NOMO-1 treated with DMSO at 0.1 percent for 48 hours (cell line): ENCODE data around the gene MCM7.
A peak's percentile ranks its signal among the peaks of the same experiment; 100 is the strongest.

Source experiments
- DNase-seq: peaks from one replicate; lab custom pipeline; 2025; ENCODE audit not compliant: unreplicated experiment; lab: John Stamatoyannopoulos, UW

MCM7 gene

DNA sequence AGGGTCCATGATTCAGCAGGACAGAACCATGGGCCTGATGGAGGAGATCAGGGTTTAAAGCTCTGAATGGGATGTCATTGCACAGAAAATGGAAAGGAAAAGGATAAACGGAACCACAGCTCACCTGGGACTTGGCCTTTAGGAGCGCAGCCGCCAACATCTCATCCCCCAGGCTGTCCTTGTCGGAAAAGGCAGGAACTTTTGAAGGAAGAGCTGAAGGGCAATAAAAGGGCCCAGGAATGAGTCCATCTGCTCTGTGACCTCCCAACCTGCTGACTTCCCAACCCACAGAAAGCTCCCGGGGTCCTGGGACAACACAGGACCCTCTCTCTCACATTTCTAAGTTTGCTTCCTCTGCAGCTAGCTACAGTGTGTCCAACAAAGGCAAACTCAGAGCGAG lies 25.8 kb downstream of the MCM7 start:
- DNase-seq, result no peak

DNA sequence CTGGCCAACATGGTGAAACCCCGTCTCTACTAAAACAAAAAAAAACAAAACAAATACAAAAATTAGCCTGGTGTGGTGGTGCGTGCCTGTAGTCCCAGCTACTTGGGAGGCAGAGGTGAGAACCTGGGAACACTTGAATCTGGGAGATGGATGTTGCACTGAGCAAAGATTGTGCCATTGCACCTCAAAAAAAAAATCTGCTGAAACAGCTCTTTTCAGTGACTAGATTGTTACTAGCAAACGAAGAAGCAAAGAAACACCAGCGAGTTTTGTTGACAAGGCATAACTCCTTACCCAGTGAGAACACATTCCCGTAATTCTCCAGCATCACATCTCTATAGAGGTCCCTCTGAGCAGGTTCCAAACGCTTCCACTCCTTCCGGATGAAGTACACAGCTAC lies 26.4 kb downstream of the MCM7 start:
- no peak for DNase-seq

DNA sequence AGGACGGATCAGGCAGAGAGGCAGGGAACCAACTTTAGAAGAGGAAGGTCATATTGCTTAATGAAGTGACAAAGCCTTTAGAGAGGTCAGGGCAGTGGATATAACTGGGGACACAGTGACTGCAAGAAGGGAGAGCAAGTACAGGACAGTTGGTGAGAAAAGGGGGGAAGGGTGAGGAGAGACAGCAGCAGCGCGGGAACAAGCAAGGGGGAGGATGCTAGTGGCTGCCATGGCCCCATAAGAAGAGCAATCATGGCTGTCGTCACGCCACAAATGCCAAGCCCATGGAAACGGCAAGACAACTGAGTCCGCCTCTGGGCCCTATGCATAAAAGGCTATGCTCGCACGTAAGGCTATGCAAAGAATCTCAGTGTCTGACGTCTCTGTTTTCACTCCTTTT lies 28.7 kb downstream of the MCM7 start:
- DNase-seq, result no peak

DNA sequence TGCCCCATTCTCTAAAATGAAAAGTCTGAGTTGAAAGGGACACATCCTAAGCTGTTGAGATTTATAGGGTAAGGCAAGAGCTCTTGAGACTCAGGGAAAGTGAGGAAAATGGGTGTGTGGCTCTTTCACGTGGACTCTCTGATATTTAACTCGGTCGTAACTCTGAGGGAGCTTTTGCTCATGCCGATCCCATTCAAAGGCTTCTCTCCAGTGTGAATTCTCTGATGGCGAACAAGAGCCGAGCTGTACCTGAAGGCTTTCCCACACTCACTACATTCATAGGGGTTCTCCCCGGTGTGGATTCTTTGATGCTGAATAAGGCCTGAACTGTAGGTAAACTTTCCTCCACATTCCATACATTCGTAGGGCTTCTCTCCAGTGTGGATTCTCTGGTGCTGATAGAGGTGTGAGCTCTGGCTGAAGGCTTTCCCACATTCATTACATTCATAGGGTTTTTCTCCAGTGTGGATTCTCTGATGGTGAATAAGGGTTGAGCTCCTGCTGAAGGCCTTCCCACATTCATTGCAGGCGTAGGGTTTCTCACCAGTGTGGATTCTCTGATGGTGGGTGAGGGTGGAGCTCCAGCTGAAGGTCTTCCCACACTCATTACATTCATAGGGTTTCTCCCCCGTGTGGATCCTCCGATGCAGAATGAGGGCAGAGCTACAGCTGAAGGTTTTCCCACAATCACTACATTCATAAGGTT lies 30.0 kb downstream of the MCM7 start:
- no peak for DNase-seq

DNA sequence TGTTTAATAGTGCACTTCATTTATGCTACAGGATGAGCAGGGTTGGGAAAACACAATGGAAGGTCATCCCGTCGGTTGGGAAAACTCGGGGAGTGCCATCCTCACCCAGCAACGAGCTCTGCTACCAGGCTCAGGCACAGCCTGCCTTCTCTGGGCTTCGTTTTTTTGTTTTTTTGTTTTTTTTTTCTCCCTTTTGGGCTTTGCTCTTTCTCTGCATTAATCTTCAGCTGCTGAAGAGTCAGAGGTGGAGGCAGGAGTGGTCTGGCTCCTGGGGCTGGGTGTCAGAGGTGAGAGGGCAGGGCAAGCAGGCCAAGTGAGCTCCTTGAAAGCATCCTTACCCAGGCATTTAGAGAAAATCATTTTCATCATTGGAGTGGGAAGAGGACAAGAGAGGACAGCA lies 31.2 kb downstream of the MCM7 start:
- no peak for DNase-seq

DNA sequence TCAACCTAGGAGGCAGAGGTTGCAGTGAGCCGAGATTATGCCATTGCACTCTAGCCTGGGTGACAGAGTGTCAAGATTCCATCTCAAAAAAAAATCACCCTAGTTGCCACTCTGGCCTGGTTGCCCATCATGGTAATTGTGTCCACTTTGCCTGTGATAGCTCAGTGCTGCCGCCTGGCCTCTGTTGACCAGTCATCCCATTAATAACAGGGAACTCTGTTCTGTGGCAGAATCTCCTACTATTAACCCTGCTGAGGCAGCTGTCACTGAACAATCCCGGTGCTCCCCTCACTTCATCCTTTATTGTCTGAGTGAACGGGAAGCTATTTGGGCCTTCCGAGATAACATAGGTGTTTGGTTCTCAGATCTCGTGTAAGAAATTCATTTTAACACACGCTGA lies 34.2 kb downstream of the MCM7 start:
- no peak for DNase-seq

DNA sequence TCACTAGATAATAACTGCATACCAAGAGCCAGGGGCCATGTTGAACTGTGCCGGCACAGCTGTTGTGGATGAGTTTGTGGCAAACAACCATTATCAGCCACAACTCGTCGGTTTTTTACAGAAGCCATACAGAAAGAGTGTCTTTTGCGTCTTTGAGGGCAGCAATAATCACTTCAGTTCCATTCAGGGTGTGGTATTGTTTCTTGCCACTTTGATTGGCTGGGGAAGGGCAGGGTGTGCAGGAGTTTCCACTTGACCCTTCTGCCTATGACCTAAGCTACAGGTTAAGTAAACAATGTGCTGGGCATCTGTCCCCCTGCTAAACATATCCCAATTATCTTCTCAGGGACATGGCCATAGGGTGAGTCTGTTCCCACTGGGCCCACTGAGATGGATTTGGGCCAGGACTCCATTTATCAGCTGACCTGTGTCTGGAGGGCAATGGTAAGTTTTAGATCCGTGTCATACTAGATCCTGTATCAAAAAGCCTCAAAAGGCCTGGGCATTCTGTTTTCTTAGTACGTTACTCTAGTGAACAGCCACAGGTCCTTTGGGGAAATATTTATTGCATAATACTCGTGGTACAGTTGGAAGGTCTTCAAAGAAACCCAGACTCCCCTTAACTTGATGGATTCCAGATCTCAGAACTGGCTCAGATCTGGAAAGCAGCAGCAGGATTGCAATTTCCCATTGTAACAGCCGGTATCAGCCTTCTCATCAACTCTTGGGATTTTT lies 35.6 kb downstream of the MCM7 start:
- no peak for DNase-seq

DNA sequence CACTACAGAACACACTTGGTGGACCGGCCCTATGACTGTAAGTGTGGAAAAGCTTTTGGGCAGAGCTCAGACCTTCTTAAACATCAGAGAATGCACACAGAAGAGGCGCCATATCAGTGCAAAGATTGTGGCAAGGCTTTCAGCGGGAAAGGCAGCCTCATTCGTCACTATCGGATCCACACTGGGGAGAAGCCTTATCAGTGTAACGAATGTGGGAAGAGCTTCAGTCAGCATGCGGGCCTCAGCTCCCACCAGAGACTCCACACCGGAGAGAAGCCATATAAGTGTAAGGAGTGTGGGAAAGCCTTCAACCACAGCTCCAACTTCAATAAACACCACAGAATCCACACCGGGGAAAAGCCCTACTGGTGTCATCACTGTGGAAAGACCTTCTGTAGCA lies 37.0 kb downstream of the MCM7 start:
- no peak for DNase-seq

DNA sequence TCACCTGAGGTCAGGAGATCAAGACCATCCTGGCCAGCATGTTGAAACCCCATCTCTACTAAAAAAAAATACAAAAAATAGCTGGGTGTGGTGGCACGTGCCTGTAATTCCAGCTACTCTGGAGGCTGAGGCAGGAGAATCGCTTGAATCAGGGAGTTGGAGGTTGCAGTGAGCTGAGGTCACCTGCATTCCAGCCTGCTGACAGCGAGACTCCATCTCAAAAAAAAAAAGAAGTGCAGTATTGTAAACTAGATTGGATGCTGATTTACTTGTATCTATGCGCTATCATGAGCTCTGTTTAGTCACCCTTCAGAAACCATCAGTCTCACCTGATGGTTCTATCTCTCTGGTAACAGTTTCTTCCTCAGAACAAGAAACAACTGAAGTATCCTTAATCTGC lies 37.8 kb downstream of the MCM7 start:
- no peak for DNase-seq

DNA sequence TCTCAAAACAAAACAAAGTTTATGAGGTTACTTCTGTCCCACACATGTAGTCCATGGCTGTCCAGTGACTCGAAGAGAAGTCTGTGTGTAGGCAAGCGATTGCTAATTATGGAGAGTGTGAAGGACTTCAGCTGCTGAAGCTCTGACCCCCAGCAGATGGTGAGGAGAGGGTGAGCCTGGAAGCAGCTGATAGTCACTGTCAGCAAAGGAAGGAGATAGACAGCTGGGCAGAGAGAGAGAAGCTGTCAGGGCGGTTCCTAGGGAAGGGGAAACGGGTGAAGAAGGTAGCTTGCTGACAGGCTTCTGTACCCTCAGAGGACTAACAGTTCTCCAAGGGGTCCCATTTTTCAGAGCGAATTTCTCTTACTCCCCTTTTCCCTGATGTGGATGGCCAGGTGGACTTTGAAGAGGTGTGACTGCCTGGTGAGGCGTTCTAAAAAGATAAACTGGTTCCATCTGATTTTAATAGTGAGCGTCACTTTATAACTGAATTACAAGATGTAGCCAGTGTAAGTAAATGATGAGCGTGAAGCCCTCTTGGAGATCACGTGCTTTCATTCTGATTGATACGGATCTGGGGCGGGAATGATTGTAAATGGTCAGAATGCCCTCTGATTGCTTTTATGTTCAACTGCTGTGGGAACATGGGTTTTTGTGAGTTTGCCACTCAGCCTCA lies 39.5 kb downstream of the MCM7 start:
- DNase-seq, result no peak

DNA sequence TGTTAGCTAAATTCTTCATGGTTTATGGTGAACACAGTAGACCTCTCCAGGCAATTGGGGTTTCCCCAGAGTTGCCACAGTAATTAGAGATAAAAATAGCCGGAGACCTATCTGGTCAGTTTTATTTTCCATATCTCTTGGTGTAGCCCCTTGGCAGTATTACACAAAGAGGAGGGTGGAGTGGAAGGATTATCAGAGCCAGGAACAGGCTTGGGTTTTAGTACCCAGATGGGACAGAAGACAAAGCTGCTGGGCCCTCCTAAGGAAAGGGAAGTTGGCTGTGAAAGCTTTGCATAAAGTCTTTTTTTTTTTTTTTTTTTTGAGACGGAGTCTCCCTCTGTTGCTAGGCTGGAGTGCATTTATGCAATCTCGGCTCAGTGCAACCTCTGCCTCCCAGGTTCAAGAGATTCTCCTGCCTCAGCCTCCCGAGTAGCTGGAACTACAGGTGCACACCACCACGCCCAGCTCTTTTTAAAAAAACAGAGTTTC lies 41.9 kb downstream of the MCM7 start:
- no peak for DNase-seq

DNA sequence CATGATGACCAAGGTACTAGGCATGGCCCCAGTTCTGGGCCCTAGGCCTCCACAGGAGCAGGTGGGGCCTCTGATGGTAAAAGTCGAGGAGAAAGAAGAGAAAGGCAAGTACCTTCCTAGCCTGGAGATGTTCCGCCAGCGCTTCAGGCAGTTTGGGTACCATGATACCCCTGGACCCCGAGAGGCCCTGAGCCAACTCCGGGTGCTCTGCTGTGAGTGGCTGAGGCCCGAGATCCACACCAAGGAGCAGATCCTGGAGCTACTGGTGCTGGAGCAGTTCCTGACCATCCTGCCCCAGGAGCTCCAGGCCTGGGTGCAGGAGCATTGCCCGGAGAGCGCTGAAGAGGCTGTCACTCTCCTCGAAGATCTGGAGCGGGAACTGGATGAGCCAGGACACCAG lies 44.2 kb downstream of the MCM7 start:
- no peak for DNase-seq

DNA sequence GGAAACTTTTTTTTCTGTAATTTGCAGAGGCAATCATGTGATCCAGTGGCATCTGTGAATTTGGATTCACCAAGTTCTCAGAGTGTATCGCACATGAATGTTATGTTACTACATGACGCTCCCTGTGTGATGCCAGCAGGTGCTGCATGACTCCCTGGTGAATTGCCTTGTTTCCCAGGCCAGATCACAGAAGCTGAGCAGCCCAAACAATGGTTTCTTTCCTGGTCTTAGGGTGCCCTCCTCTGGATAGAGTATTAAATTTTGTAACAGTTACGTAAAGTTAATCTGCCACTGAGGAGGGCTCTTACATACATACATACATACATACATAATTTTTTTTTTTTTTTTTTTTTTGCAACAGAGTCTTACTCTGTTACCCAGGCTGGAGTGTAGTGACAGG lies 48.0 kb downstream of the MCM7 start:
- DNase-seq, result peak; percentile 82

DNA sequence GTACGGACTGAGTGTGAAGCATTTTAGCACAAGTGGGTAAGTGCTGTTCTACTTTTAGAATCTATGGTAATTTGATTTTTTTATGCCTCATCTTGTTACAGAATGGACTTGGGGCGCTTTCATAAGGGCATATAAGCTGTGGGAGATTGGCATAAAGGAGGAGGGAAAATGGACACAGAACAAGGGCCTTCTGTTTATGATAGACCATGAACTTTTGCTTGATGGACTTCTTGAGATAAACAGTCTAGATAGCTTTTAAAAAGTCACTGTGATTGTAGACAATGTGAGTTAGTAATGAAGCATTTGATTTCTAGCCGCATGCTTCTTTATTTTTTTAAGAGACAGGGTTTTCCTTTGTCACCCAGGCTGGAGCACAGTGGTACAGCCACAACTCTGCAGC lies 49.6 kb downstream of the MCM7 start:
- no peak for DNase-seq

DNA sequence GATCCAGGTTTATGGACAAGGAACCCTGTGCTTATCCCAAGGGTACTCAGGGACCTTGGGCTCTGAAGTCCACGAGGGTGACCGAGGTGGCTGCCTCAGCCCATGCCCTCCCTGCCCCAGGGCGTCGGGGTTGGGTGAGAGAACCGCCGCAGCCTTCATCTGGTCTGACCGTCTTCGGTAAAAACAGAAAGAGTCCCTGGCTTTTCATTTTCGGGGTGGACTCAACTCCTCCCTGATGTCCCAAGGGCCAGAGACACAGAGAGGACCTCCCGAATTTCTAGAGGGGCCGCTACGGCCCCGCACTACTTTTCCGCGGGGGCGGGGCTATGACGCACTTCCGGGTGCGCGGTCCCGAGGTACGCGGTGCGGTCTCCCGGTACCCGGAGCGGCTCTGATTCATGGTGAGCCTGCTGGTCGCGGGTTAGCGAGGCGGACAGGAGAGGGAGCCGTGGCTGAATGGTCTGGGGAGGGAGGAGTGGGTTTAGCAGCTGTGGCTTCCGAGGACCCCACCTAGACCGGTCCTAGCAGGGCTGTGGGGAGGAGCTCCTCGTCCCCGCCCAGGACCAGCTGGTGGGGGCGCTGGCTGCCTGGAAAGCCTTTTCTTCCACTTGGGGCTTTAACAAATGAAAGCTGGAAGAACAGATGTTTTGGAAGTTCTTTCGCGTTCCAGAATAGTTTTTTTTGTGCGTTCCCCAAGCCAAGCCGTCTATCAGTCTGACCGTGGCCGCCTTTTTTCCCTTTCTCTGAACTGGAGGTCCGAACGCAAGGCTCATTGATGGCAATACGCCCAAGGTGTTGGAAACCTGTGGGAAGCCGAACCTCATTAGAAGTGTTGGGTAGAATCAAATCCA lies 51.5 kb downstream of the MCM7 start, which contains the start of gene ZSCAN21:
Gene ZSCAN21 (plus strand): TSS at position 334 of the 851 bp plus-strand sequence. CDS start 7,233 bp downstream, outside the sequence.
- peak; percentile 69 for DNase-seq

DNA sequence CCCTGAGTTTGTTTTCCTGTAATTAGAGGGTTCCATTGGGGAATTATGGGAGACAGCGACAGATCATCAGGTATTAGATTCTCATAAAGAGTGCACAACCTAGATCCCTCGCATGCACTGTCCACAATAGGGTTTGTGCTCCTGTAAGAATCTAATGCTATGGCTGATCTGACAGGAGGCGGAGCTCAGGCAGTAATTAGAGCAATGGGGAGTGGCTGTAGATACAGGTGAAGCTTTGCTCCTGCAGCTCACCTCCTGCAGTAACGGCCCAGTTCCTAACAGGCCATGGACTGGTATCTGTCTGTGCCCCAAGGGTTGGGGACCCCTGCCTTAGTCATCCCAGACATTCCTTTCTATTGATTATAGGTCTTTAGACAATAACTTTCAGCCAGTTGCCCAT lies 52.5 kb downstream of the MCM7 start:
- no peak for DNase-seq

DNA sequence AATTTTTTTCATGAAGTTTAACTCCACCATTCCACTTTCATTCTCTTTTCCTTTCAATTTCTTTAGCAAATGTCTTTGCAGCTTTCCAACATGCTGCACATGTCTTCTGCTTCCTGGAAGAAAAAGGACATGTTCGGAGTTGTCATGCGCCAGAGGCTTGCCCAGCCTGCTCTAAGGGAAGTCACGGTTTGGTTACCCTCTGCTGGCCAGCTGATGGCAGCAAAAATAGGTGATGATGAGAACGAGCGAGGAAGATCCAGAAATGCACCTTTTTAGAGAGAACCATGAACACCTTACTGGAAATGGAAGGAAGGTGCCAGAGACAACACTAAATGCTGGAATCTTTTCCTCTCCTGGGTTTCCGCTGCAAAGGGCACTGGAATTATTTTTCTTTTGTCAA lies 56.5 kb downstream of the MCM7 start:
- peak; percentile 32 for DNase-seq
